Measurements from ENCODE around the gene PHLPP1. TPM values are rescaled to one million over a fixed set of nuclear protein-coding genes. Genes with fewer than 3 reads are reported as not detected.
"Not testable (repeated sequence)": the region's sequence is repeated elsewhere in the genome, so short reads cannot be mapped to it uniquely, and the experiment has no call there.

PHLPP1 gene
- total and polyA plus RNA-seq, 2 of the 13 experiments (the other 11 are each of a cell fraction or from before 2014, with no cell fraction given), result 9.8 to 18.5 TPM

DNA sequence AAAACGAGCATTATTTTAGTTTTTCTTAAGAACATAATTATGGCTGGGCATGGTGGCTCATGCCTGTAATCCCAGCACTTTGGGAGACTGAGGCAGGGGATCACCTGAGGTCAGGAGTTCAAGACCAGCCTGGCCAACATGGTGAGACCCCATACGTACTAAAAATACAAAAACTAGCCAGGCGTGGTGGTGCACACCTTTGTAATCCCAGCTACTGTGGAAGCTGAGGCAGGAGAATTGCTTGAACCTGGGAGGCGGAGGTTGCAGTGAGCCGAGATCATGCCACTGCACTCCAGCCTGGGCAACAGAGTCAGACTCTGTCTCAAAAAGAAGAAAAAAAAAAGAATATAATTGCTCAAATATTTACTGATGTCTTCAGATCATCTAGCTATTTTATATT is 25.3 kb downstream of the PHLPP1 start:
- H3K9me3 ChIP-seq (ENCODE audit: low read length); H3K27me3 ChIP-seq (ENCODE audit: control insufficient read depth in 1 of 2, insufficient read depth in 2 of 2, low read length in 2 of 2); DNase-seq (ENCODE audit: low spot score); in situ Hi-C loops (cut with HindIII; ENCODE audit: extremely low pct_ligation_motif_present, low pct_unique_long_range_greater_than_20kb); FAIRE-seq; H4K20me1 ChIP-seq (ENCODE audit: insufficient read depth, low read length); CTCF ChIA-PET (ENCODE audit: low intra/inter-chr PET ratio, low total read pairs); H2AFZ ChIP-seq (ENCODE audit: low read length); H3K36me3 ChIP-seq (replicated peaks in 1 of 2; ENCODE audit: control insufficient read depth in 1 of 2, insufficient read depth in 2 of 2, low read length in 2 of 2): not testable (repeated sequence)
- 12% methylated on average over 5 of the region's 5 CpGs for WGBS (ENCODE audit: low lambda C conversion rate)
- intact Hi-C loops (cut with micrococcal nuclease; ENCODE audit: unreplicated experiment), result loop anchor here (1.0 to 5.0 kb wide), 3 partner anchors 24 to 47 kb away; no protein-coding TSS in a partner anchor
- H3K79me2 ChIP-seq (ENCODE audit: insufficient read depth, low read length), result peaks cover 90% of the 10 kb centered on the region
- peak overlapping the region; percentile 88 for H3K4me2 ChIP-seq (ENCODE audit: low read depth, low read length)
- H3K4me1 ChIP-seq (ENCODE audit: insufficient read depth, low read length), result peaks cover 78% of the 10 kb centered on the region
- BruUV-seq (replicated peaks), result TSS peak; percentile 92
- H3K9ac ChIP-seq (ENCODE audit: insufficient read depth, low read depth, low read length), result peak overlapping the region; percentile 81
- H3K27ac ChIP-seq (ENCODE audit: extremely low read length, insufficient read depth, low read length), result peak overlapping the region; percentile 92
- TF ChIP-seq, protein P1, sequence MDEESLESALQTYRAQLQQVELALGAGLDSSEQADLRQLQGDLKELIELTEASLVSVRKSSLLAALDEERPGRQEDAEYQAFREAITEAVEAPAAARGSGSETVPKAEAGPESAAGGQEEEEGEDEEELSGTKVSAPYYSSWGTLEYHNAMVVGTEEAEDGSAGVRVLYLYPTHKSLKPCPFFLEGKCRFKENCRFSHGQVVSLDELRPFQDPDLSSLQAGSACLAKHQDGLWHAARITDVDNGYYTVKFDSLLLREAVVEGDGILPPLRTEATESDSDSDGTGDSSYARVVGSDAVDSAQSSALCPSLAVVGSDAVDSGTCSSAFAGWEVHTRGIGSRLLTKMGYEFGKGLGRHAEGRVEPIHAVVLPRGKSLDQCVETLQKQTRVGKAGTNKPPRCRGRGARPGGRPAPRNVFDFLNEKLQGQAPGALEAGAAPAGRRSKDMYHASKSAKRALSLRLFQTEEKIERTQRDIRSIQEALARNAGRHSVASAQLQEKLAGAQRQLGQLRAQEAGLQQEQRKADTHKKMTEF (CRISPR knock-in tag; IDR thresholded peaks at IDR 0.05), result peak; percentile 36; the same call in 1 of the 2 replicates
- 0 out of 2 replicates have a peak, but pooled peaks have one; percentile 26 for TF ChIP-seq ZNF709 (CRISPR knock-in tag; IDR thresholded peaks at IDR 0.05)
- TF ChIP-seq, protein P2, sequence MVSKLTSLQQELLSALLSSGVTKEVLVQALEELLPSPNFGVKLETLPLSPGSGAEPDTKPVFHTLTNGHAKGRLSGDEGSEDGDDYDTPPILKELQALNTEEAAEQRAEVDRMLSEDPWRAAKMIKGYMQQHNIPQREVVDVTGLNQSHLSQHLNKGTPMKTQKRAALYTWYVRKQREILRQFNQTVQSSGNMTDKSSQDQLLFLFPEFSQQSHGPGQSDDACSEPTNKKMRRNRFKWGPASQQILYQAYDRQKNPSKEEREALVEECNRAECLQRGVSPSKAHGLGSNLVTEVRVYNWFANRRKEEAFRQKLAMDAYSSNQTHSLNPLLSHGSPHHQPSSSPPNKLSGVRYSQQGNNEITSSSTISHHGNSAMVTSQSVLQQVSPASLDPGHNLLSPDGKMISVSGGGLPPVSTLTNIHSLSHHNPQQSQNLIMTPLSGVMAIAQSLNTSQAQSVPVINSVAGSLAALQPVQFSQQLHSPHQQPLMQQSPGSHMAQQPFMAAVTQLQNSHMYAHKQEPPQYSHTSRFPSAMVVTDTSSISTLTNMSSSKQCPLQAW (CRISPR knock-in tag; IDR thresholded peaks at IDR 0.05), result peak; percentile 2; the same call in 1 of the 2 replicates
- TF ChIP-seq NAIF1 (CRISPR knock-in tag; IDR thresholded peaks at IDR 0.05; ENCODE audit: borderline replicate concordance), result peak; percentile 37; the same call in 1 of the 2 replicates
- peak; percentile 96 for TF ChIP-seq ZNF121 (CRISPR knock-in tag; IDR thresholded peaks at IDR 0.05)
- TF ChIP-seq KAT7 (CRISPR knock-in tag; IDR thresholded peaks at IDR 0.05; ENCODE audit: borderline replicate concordance), result peak; percentile 28; the same call in 1 of the 2 replicates
- TF ChIP-seq GFI1 (CRISPR knock-in tag; IDR thresholded peaks at IDR 0.05; ENCODE audit: borderline replicate concordance), result peak; percentile 27
- TF ChIP-seq ZMYM3 (CRISPR knock-in tag; IDR thresholded peaks at IDR 0.05), result peak; percentile 58; the same call in 1 of the 2 replicates
- ATAC-seq, result peak; percentile 4; the same call in 1 of the 3 replicates
- POLR2A ChIA-PET, result interaction anchor here (0.8 to 3.4 kb wide), 11 partner anchors 9 to 218 kb away, joined by 3 to 34 read pairs (median 4); partner anchors contain the start of genes PHLPP1 and ZCCHC2
- peak overlapping the region; percentile 56 to 66 (median 59); a peak in 5 of 6 replicates for H3K4me3 ChIP-seq (replicated peaks in 1 of 3; ENCODE audit: insufficient read depth in 1 of 3, low read depth in 2 of 3, low read length in 3 of 3)
